H1 (cell line): ENCODE measurements around the gene DENND4C. TPM values are rescaled to one million over a fixed set of nuclear protein-coding genes. Genes with fewer than 3 reads are reported as not detected.

Experiments used
- CTCF ChIA-PET: fragments of 300-600 bp; sonication (Branson Sonifier 250); formaldehyde crosslinking; loops from one replicate; lab custom pipeline; 2021; ENCODE audit not compliant: partially characterized antibody; lab: Charles Lee
- POLR2A ChIA-PET: fragments of 300-600 bp; sonication (Branson Sonifier 250); formaldehyde crosslinking; loops from one replicate; lab custom pipeline; 2021; ENCODE audit warnings: inconsistent platforms; ENCODE audit not compliant: partially characterized antibody; lab: Charles Lee
- DNase-seq, 2 experiments: peaks; one replicate each; pipeline versions ENCODE4 v3.0.0 to v3.0.0-alpha.2; 2010 to 2022; ENCODE audit warnings: low spot score in 2 of 2, low read depth in 1 of 2, mixed read lengths in 1 of 2
- FAIRE-seq: peaks from 2 replicates; lab custom pipeline; 2011; peaks lifted over from hg19 to GRCh38; lab: Jason Lieb, UNC
- H2AFZ ChIP-seq: 2 replicates; pipeline ENCODE4 v1.8.1; 2012; ENCODE audit warnings: low read length, inconsistent platforms
- H2AK5ac ChIP-seq: 2 replicates; pipeline ENCODE4 v1.6.1; 2013; ENCODE audit warnings: low read depth, low read length
- H2BK120ac ChIP-seq: replicated peaks from 2 replicates; pipeline ENCODE3; 2013; ENCODE audit warnings: low read depth, low read length, inconsistent platforms
- H2BK12ac ChIP-seq: 2 replicates; pipeline ENCODE4 v1.6.1; 2013; ENCODE audit warnings: low read depth, low read length
- H2BK15ac ChIP-seq: 2 replicates; pipeline ENCODE4 v1.6.1; 2013; ENCODE audit warnings: low read length
- H2BK20ac ChIP-seq: 2 replicates; pipeline ENCODE4 v1.6.1; 2013; ENCODE audit warnings: low read length
- H2BK5ac ChIP-seq: 2 replicates; pipeline ENCODE4 v1.6.1; 2013; ENCODE audit warnings: low read depth, low read length
- H3K14ac ChIP-seq: 2 replicates; pipeline ENCODE4 v1.6.1; 2013; ENCODE audit warnings: inconsistent platforms; ENCODE audit not compliant: insufficient read length
- H3K18ac ChIP-seq: 2 replicates; pipeline ENCODE4 v1.6.1; 2013; ENCODE audit warnings: low read length; ENCODE audit errors: extremely low read depth
- H3K23ac ChIP-seq: 2 replicates; pipeline ENCODE4 v1.6.1; 2013; ENCODE audit warnings: inconsistent platforms; ENCODE audit not compliant: insufficient read length
- H3K23me2 ChIP-seq: 2 replicates; pipeline ENCODE4 v1.6.1; 2013; ENCODE audit warnings: low read depth, low read length
- H3K27ac ChIP-seq: 2 replicates; pipeline ENCODE4 v1.6.1; 2011; ENCODE audit warnings: low read depth, low read length, inconsistent platforms
- H3K27me3 ChIP-seq, 4 experiments: replicated peaks in 1 of 4; 1 replicate in 1 of 4; 2 replicates in 3 of 4; pipeline versions ENCODE4 v1.6.1 to v1.8.1; 2011 to 2013; ENCODE audit warnings: low read length in 3 of 4, mild to moderate bottlenecking in 3 of 4, inconsistent platforms in 2 of 4, mixed read lengths in 2 of 4, moderate library complexity in 1 of 4; ENCODE audit not compliant: control insufficient read depth in 3 of 4, insufficient read depth in 3 of 4; ENCODE audit errors: extremely low read depth in 1 of 4
- H3K36me3 ChIP-seq, 4 experiments: 2 replicates each; pipeline versions ENCODE4 v1.6.1 to v1.8.1; 2011 to 2013; ENCODE audit warnings: mild to moderate bottlenecking in 4 of 4, low read length in 3 of 4, moderate library complexity in 2 of 4, control low read depth in 1 of 4, inconsistent platforms in 1 of 4; ENCODE audit not compliant: insufficient read depth in 4 of 4, control insufficient read depth in 2 of 4
- H3K4ac ChIP-seq: replicated peaks from 2 replicates; pipeline ENCODE3; 2013; ENCODE audit warnings: low read length, low read depth, mixed read lengths, inconsistent platforms; ENCODE audit not compliant: insufficient read length
- H3K4me1 ChIP-seq, 4 experiments: replicated peaks in 1 of 4; 1 replicate in 1 of 4; 2 replicates in 3 of 4; pipeline versions ENCODE4 v1.6.1 to v1.8.1; 2011 to 2013; ENCODE audit warnings: low read length in 3 of 4, inconsistent platforms in 2 of 4, mixed read lengths in 1 of 4; ENCODE audit not compliant: insufficient read depth in 4 of 4, control insufficient read depth in 3 of 4
- H3K4me2 ChIP-seq, 2 experiments: 2 replicates each; pipeline versions ENCODE4 v1.6.1 to v1.8.1; 2011 to 2013; ENCODE audit warnings: low read depth in 2 of 2, low read length in 2 of 2, control low read depth in 1 of 2, inconsistent platforms in 1 of 2, mild to moderate bottlenecking in 1 of 2; ENCODE audit not compliant: insufficient read depth in 1 of 2
- H3K4me3 ChIP-seq, 4 experiments: fragments of 200-600, 300-600 bp in 1 of 4; sonication (generic), shearing (Covaris generic), sonication (Bioruptor Twin) in 1 of 4; 2 replicates each; pipeline versions ENCODE4 v1.5.1 to v1.8.1; 2011 to 2016; ENCODE audit warnings: low read length in 4 of 4, low read depth in 3 of 4, control low read depth in 2 of 4, inconsistent platforms in 2 of 4, mild to moderate bottlenecking in 2 of 4, mixed read lengths in 1 of 4, moderate library complexity in 1 of 4; ENCODE audit not compliant: insufficient read depth in 2 of 4; ENCODE audit errors: extremely low read depth in 1 of 4
- H3K56ac ChIP-seq: replicated peaks from 2 replicates; pipeline ENCODE3; 2013; ENCODE audit warnings: low read depth, mild to moderate bottlenecking, mixed read lengths, low read length, inconsistent platforms; ENCODE audit not compliant: insufficient read length
- H3K79me1 ChIP-seq: 2 replicates; pipeline ENCODE4 v1.6.1; 2013; ENCODE audit warnings: low read depth, low read length, control low read depth
- H3K79me2 ChIP-seq, 2 experiments: 2 replicates each; pipeline versions ENCODE4 v1.6.1 to v1.8.1; 2012 to 2013; ENCODE audit warnings: low read length in 2 of 2, mild to moderate bottlenecking in 2 of 2, inconsistent platforms in 1 of 2; ENCODE audit not compliant: insufficient read depth in 2 of 2, control insufficient read depth in 1 of 2
- H3K9ac ChIP-seq, 4 experiments: replicated peaks in 1 of 4; 1 replicate in 1 of 4; 2 replicates in 3 of 4; pipeline versions ENCODE4 v1.6.1 to v1.8.1; 2011 to 2013; ENCODE audit warnings: low read depth in 3 of 4, low read length in 3 of 4, control low read depth in 2 of 4, mild to moderate bottlenecking in 2 of 4, moderate library complexity in 2 of 4, inconsistent platforms in 1 of 4; ENCODE audit errors: extremely low read depth in 1 of 4
- H3K9me3 ChIP-seq, 2 experiments: 2 replicates each; pipeline versions ENCODE4 v1.6.1 to v1.8.1; 2012 to 2013; ENCODE audit warnings: mild to moderate bottlenecking in 2 of 2, moderate library complexity in 2 of 2, control low read depth in 1 of 2, inconsistent platforms in 1 of 2, low read depth in 1 of 2, low read length in 1 of 2, mixed read lengths in 1 of 2; ENCODE audit not compliant: insufficient read depth in 2 of 2
- H4K20me1 ChIP-seq, 2 experiments: replicated peaks in 1 of 2; 2 replicates each; pipeline versions ENCODE3 to v1.8.1; 2011 to 2013; ENCODE audit warnings: inconsistent platforms in 2 of 2, low read length in 2 of 2, mild to moderate bottlenecking in 1 of 2; ENCODE audit not compliant: insufficient read depth in 2 of 2, control insufficient read depth in 1 of 2
- H4K5ac ChIP-seq: 2 replicates; pipeline ENCODE4 v1.6.1; 2013; ENCODE audit warnings: low read length, low read depth, mixed read lengths, inconsistent platforms; ENCODE audit not compliant: insufficient read length
- H4K8ac ChIP-seq: 2 replicates; pipeline ENCODE4 v1.8.0; 2013; ENCODE audit warnings: mild to moderate bottlenecking, moderate library complexity, low read length, inconsistent platforms; ENCODE audit not compliant: insufficient read depth; ENCODE audit errors: extremely low read depth
- H4K91ac ChIP-seq: replicated peaks from 2 replicates; pipeline ENCODE3; 2013; ENCODE audit warnings: low read length, mixed read lengths, inconsistent platforms; ENCODE audit not compliant: insufficient read length
- KDM4A ChIP-seq: IDR thresholded peaks from one replicate; pipeline ENCODE4 v1.7.1; 2012; ENCODE audit warnings: low read depth, mild to moderate bottlenecking, moderate library complexity, low read length, inconsistent platforms; ENCODE audit not compliant: severe bottlenecking
- KDM5A ChIP-seq: fragments of 200-600 bp; IDR thresholded peaks from 2 replicates; pipeline ENCODE4 v1.7.1; 2012; ENCODE audit warnings: mild to moderate bottlenecking, low read length, inconsistent platforms, mixed read lengths
- NANOG ChIP-seq: IDR thresholded peaks from 2 replicates; pipeline ENCODE4 v1.6.1; 2011; ENCODE audit warnings: low read length, low read depth, mild to moderate bottlenecking, inconsistent platforms; ENCODE audit not compliant: insufficient read depth, poor library complexity, severe bottlenecking
- WGBS, 2 experiments: shearing (Covaris generic) in 1 of 2; methylation state at CpG; one replicate each; pipeline versions ENCODE4 v1.1.6 to v1.1.7; 2013 to 2015; ENCODE audit warnings: low lambda C conversion rate in 2 of 2, mixed read lengths in 2 of 2, inconsistent platforms in 1 of 2, low coverage in 1 of 2, missing lambda C conversion rate in 1 of 2; ENCODE audit not compliant: insufficient replicate concordance in 2 of 2, insufficient coverage in 1 of 2, insufficient read length in 1 of 2; ENCODE audit errors: extremely low coverage in 1 of 2, missing lambda C conversion rate in 1 of 2; 5-methylcytosine and 5-hydroxymethylcytosine counted together
- polyA plus RNA-seq, 7 experiments: library from polyadenylated mRNA; depleted of rRNA in 3 of 7; stranded (reverse) in 5 of 7; unstranded in 2 of 7; fragments of >200 nt in 5 of 7; fragments of 200-250 nt in 2 of 7; gene quantifications; 1 replicate in 5 of 7; 2 replicates in 1 of 7; 4 replicates in 1 of 7; pipeline versions ENCODE4 v1.2.1 to v1.2.3, GENCODE V29; 2011 to 2013; ENCODE audit warnings: missing spikeins in 2 of 7, mixed read lengths in 2 of 7
- total RNA-seq: library from RNA; stranded (reverse); fragmentation: NEBNext Ultra II Directional; extraction: Animal tissue kit (Norgen Biotek cat#: 25700); gene quantifications from 2 replicates; pipeline ENCODE4 v1.2.1, GENCODE V29; 2021

The DENND4C gene
- total and polyA plus RNA-seq, 2 of the 8 experiments (the other 6 are each of a cell fraction or from before 2014, with no cell fraction given), result 6.9 to 18.9 TPM

DNA sequence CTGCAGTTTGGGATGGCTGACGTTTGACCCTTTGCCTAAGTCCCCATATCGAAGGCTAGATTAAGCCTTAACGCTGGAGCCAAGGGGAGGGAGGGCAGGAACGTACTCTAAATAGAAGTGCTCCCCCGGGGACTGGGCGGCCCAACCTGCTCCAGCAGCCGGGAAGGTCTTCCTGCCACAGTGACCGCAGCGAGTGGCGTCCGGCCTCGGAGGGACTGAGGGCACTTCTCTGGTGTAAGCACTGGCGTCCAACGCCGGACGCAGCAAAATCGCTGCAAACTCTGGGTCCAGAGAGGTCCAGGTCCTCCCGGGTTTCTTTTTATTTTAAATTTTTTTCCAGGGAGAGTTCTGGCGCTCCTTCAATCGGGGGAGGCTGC lies 177.8 kb downstream of the DENND4C start:
- Histone ChIP-seq H3K9me3 (no peaks in the 10 kb centered on the region; a peak in 1 of 4 replicates), H3K56ac (no peak overlapping the region), H3K18ac (no peak overlapping the region; the same call in 1 of the 2 replicates), H3K4me1 (peaks cover 0 to 7% (median 5%) of the 10 kb centered on the region in 4 experiments; a peak in 4 of 7 replicates), H4K5ac (no peak overlapping the region), H3K4ac (no peak overlapping the region), H3K14ac (no peak overlapping the region), H2AK5ac (no peak overlapping the region), H2AFZ (peak overlapping the region; percentile 55; the same call in 1 of the 2 replicates), H4K8ac (no peak overlapping the region), H3K23me2 (peaks cover 16% of the 10 kb centered on the region), H2BK15ac (0 out of 2 replicates have a peak overlapping the region, but pooled peaks have one; percentile 2), H3K4me2 (peak overlapping the region; percentile 74 to 95), H3K27ac (no peak overlapping the region), H3K27me3 (peaks cover 0 to 7% (median 0%) of the 10 kb centered on the region in 4 experiments; a peak in 2 of 7 replicates), H3K79me2 (peaks cover 0 to 27% of the 10 kb centered on the region in 2 experiments; a peak in 2 of 4 replicates), H4K20me1 (no peaks in the 10 kb centered on the region), H2BK120ac (no peak overlapping the region), H2BK20ac (no peak overlapping the region), H3K9ac (peak overlapping the region in 1 of 4 experiments; percentile 8; a peak in 1 of 7 replicates), H3K79me1 (peaks cover 3% of the 10 kb centered on the region; the same call in 1 of the 2 replicates), H3K36me3 (no peaks in the 10 kb centered on the region), H4K91ac (no peak overlapping the region), H3K4me3 (peak overlapping the region; percentile 65 to 88 (median 80)), H3K23ac (no peak overlapping the region), H2BK12ac (no peak overlapping the region; the same call in 1 of the 2 replicates), H2BK5ac (no peak overlapping the region)
- DNase-seq (no peak), FAIRE-seq (no peak)
- 17% methylated on average over 20 of the region's 20 CpGs; no CpG with 5 or more reads in 1 of the 2 experiments for WGBS, 2 experiments
- ChIA-PET POLR2A (interaction anchor here (1.0 to 2.0 kb wide), 5 partner anchors 11 to 178 kb away, joined by 4 to 15 read pairs (median 6); partner anchors contain the start of genes DENND4C and RPS6), CTCF (no interaction called here)
- peak; percentile 12 for TF ChIP-seq KDM4A
- no peak for TF ChIP-seq KDM5A
- TF ChIP-seq NANOG, result no peak
